HG03469 (cell line): ENCODE measurements around the gene OR2B6.

Experiments used
- ATAC-seq: cut with Tn5 transposase; IDR thresholded peaks from one replicate; pipeline ENCODE4 v1.9.1; 2021; ENCODE audit warnings: mild to moderate bottlenecking, moderate library complexity, moderate number of reproducible peaks; ENCODE audit not compliant: unreplicated experiment

OR2B6 gene

DNA sequence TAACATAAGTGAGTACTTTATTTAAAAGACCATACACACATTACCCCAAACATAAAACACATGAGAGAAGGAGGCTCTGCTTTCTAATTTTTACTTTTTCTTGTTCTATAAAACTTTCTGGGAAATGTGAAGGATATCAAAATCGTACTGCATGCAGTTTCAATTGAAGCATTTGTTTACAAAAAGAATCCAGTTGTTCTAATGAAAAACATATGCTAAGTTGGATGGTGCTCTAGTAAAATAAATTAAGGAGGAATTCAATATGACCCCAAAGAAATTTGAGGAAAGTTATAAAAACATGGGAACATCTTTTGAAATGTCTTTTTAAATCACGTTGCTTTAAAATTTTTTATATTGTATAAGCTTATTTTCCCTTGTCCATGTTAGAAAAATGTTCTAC is 37.6 kb downstream of the OR2B6 start:
- ATAC-seq = no peak

DNA sequence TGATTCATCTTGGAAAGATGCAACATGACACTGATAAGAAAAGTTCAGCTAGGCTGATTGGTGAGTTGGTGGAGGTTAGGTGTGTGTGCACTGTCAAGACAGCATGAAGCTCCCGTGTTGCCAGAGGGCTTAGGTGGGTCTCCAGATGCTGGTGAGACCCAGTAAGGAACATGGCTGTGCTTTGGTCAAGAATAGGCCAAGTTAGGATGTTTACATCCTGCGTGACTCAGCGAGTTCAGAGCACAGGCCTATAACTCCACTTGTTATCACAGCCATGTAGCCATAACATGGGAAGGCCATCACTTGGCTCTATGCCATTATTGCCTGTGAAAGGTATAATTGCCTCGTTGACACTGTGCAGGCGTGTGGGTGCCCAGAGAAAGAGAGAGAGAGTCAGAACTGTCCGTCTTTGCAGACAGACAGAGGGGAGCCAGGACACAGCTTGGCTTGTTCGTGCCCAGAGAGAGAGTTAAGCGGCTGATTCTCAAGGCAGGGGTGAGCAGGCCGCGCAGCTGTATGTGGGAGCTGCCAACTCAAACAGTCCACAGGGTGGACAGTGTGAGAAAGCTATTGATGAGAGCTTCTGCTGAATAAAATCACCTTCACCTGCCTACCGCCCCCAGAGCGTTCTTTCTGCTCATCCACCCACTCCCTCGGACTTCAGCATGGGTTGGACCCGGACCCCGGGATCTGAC is 43.5 kb downstream of the OR2B6 start:
- ATAC-seq = no peak

DNA sequence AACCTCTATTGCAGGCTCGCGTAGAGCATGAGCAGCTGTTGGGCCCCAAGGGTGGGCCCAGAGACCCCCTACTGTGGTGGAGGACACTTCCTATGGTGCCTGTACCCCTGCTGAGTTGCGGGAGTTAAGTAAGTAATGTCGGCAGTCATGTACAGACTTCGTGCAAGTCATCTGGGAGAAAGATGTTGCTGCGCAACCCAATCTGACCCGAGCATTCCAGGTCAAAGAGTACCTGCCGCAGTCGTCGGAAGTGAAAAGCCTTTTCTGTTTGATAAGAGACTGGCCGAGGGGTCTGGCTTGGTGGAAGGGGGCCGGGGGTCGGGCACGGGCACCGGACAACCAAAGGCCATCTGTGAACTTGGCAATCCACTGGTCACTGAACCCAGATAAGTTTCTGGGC is 44.3 kb downstream of the OR2B6 start:
- ATAC-seq = no peak

DNA sequence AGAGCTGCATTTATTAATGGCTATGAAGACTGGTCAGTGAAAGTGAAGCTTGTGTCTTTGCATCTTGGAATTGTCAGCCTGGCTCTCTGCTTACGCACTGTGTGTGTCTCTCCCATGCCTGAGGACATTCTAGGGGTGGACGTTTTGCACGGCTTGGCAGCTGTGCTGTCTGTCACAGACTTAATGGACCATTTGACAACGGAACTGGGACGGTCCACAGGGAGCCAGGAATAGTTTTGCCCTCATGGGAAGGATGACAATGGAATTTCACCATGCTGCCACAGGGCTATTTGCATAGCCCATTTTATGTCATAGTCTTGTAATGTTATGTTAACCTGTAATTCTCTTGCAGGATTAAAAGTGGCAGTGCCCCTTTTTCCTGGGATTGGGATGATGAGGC is 44.7 kb downstream of the OR2B6 start:
- no peak for ATAC-seq

DNA sequence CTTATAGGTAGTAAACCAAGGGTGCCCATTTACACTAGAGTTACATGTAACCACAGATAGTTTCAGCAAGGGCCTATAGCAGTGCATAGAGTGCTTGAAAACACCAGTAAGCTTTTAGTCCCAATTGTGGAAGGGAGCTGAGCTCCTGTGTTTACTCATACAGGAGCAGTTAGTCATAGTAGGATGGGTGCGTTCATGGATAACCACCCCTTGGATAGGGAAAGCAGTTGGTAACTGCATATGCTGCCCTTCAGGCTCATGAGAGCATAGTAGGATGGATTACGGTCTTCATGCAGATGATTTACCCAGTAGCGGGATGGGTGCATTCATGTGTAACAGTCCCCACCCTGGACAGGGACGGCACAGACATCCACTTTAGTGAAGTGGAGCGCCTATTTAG is 45.1 kb downstream of the OR2B6 start:
- no peak for ATAC-seq

DNA sequence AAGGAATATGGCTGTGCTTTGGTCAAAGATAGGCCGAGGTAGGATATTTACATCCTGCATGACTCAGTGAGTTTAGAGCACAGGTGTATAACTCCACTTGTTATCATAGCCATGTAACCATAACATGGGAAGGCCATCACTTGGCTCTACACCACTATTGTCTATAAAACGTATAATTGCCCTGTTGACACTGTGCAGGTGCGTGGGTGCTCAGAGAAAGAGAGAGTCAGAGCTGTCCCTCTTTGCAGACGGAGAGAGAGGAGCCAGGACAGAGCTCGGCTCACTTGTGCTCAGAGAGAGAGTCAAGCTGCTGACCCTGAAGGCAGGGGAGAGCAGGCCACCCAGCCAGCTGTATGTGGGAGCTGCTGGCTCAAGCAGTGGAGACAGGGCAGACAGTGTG is 46.0 kb downstream of the OR2B6 start:
- no peak for ATAC-seq

DNA sequence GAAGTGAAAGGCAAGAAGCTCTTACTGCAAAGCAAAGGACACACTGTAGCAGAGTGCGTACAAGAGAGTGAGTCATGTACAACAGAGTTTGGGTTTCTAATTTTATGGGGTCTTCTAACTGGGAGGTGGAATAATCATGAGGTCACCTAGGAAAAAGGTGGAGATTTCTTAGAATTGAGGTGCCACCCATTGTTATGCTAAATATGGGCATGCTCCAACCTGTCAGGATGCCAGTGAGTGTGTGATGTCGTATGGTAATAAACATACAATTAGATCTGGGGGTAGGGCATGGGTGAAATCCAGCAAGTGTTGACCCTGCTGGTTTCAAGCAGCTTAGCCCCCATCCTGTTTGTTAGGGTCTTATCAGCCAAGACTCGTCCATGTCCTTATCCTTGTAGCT is 46.6 kb downstream of the OR2B6 start:
- no peak for ATAC-seq

DNA sequence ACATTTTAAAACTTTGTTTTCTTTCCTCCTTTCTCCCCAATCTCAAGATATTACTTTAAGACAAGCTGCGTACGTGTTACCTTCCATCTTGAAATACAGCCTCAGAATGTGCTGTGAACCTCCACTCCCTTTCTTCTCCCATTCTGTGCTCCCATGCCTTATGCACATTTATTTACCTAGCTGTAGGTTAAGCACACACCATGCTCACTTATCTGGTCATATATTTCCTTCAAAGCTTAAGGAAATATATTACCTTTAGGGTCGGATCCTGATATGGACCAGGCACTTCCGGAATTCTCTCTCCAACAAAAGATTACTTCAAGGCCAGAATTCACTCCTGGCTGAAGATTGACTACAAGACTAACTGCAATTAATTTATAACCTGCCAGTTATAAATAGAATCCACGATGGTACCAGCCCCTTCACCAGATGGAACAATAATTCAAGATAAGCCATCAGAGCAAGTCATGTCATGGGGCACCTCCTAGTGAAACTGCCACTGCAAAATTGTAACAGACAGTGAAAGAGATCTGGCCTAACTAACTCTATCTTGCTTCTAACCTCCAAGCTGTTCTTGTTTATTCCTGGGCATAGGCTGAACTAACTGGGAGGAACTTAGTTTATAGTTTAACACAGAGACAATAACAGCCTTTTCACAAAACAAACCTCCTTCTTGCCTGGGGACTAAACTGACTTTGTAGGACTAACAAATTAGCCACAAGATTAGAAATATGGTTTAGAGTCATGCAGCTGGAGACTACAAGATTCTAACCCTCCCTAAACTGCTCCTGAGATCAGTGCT is 47.5 kb downstream of the OR2B6 start:
- no peak for ATAC-seq

DNA sequence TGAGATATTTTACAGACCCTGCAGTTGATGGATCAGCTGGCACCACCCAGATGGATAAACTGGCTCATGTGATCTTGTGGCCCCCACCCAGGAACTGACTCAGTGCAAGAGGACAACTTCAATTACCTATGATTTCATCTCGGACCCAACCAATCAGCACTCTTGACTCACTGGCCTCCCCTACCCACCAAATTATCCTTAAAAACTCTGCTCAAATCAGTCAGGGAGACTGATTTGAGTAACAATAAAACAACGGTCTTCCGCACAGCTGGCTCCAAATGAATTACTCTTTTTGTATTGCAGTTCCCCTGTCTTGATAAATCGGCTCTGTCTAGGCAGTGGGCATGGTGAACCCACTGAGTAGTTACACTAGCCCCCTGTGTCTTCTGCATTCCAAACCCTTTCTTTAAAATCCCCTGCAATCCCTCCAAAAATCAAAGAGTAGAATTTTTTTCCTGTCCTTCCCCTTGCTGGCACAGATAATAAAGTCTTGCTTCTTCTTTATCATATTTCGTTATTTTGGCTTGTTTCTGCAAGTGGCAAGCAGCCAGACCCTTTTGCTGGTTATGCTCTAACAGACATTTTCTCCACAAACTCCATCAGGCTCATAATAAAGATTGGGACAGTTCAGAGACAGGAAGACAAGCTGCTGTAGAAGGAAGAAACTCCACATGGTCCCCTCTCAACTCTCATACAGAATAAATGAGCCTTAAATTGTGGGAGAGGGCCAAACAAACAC is 48.3 kb downstream of the OR2B6 start:
- no peak for ATAC-seq

DNA sequence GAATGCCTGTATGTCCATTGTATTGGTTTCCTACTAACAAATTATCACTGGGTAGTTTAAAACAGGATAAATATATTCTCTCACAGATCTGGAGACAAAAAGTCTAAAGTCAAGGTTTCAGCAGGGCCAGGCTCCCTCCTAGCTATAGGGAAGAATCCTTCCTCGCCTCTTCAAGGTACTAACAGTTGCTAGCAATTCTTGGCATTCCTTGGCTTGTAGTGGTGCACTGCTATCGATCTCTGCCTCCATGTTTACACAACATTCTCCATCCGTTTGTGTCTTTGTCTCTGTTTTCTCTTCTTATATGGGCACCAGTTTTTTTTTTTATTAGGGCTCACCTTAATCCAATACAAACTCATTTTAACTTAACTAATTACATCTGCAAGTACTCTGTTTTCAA is 48.9 kb downstream of the OR2B6 start:
- ATAC-seq = no peak
